ENCODE measurements around the gene CEMIP. TPM values are rescaled to one million over a fixed set of nuclear protein-coding genes. Genes with fewer than 3 reads are reported as not detected.

The CEMIP gene
- total and polyA plus RNA-seq, 10 of the 15 experiments (the other 5 are each of a cell fraction or from before 2014, with no cell fraction given): 0.01 to 0.44 (median 0.16) TPM; not detected in 6

DNA sequence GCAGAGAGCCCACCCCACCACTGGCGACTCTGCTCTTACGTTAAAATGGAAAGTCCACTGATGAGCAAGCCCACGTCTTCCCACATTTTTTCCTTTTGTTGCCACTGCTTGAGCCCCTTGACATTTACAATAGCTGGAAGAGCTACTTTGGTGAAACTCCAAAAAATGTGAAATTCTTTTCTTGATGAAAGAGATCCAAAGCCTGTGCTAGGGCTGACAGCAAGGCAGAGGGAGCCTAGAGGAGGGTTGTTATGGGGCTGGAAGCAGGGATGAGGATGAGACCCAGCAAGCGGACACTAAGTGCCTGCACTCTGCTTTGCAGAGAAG lies 97.1 kb downstream of the CEMIP start:
- no peak overlapping the region for H3K27ac ChIP-seq (ENCODE audit: control insufficient read depth, insufficient read depth)
- no peaks in the 10 kb centered on the region for H3K79me2 ChIP-seq (ENCODE audit: control insufficient read depth, insufficient read depth, low read length)
- in situ Hi-C loops (cut with MboI) (no loop called here), intact Hi-C loops (cut with micrococcal nuclease; ENCODE audit: unreplicated experiment) (no loop called here)
- no peaks in the 10 kb centered on the region for H3K36me3 ChIP-seq (ENCODE audit: control insufficient read depth in 2 of 2, insufficient read depth in 2 of 2, low read length in 1 of 2)
- no peaks in the 10 kb centered on the region for H3K9me3 ChIP-seq (replicated peaks; ENCODE audit: control insufficient read depth, insufficient read depth, low read length)
- RAD21 ChIA-PET (ENCODE audit: unreplicated experiment): no interaction called here
- H3K4me3 ChIP-seq: no peak overlapping the region
- POLR2A ChIA-PET: no interaction called here
- H2AFZ ChIP-seq (ENCODE audit: control insufficient read depth, low read depth, low read length): no peak overlapping the region
- no peak overlapping the region for H3K4me2 ChIP-seq (ENCODE audit: control insufficient read depth, insufficient read depth)
- H3K9ac ChIP-seq (ENCODE audit: control insufficient read depth, insufficient read depth, low read length): no peak overlapping the region
- H3K27me3 ChIP-seq (replicated peaks in 1 of 2; ENCODE audit: control insufficient read depth in 2 of 2, insufficient read depth in 2 of 2, low read length in 1 of 2): peaks cover 2 to 3% of the 10 kb centered on the region in 2 experiments
- SMC1A ChIA-PET (ENCODE audit: uncharacterized antibody, unreplicated experiment): interaction anchor here (0.6 to 1.2 kb wide), 2 partner anchors 9 to 169 kb away, joined by 3 read pairs; no protein-coding TSS in a partner anchor
- FAIRE-seq: no peak
- WGBS (ENCODE audit: insufficient coverage, insufficient replicate concordance, low lambda C conversion rate, missing lambda C conversion rate): 30% methylated on average over 4 of the region's 4 CpGs
- CTCF ChIA-PET: no interaction called here
- H3K4me1 ChIP-seq (ENCODE audit: control insufficient read depth, insufficient read depth, low read length): no peaks in the 10 kb centered on the region
- no TSS peak for BruUV-seq (replicated peaks)
- no peaks in the 10 kb centered on the region for H4K20me1 ChIP-seq (ENCODE audit: control insufficient read depth, insufficient read depth)
- TF ChIP-seq MEF2A (IDR thresholded peaks at IDR 0.05; ENCODE audit: insufficient read depth, low read depth, low read length): no peak
- no peak for TF ChIP-seq BRCA1 (IDR thresholded peaks at IDR 0.05; ENCODE audit: low read depth, low read length)
- no peak for TF ChIP-seq BCL11A (IDR thresholded peaks at IDR 0.05; ENCODE audit: low read depth, low read length)
- TF ChIP-seq PAX5 (IDR thresholded peaks at IDR 0.05; ENCODE audit: borderline replicate concordance, low read depth, low read length): no peak
- TF ChIP-seq WRNIP1 (IDR thresholded peaks at IDR 0.05; ENCODE audit: borderline replicate concordance, low read depth, low read length): no peak
- no peak for TF ChIP-seq MTA2 (IDR thresholded peaks at IDR 0.05; ENCODE audit: low read depth)
- TF ChIP-seq PKNOX1 (IDR thresholded peaks at IDR 0.05): no peak
- no peak for TF ChIP-seq HCFC1 (IDR thresholded peaks at IDR 0.05; ENCODE audit: low read length)
- no peak for TF ChIP-seq NFIC (IDR thresholded peaks at IDR 0.05; ENCODE audit: low read depth, low read length)
- no peak for TF ChIP-seq CBFB (IDR thresholded peaks at IDR 0.05; ENCODE audit: low read depth)
- DNase-seq (ENCODE audit: low read depth, low spot score): no peak
- ATAC-seq: no peak

Data from GM12878 (cell line).